ENCODE data around the gene MYL12B.

- TF ChIP-seq EP300 (IDR thresholded peaks at IDR 0.05; ENCODE audit: low read depth) (no peak), CTCF (IDR thresholded peaks at IDR 0.05) (no peak)
Observed at GRCh38 chr18:3246635-3247239, 15.2 kb upstream of the MYL12B start.

Measured in transverse colon (tissue), 3 donors.